HCT116 (cell line): ENCODE results near the gene CAMP. TPM values are rescaled to one million over a fixed set of nuclear protein-coding genes. Genes with fewer than 3 reads are reported as not detected.

Experiments used
- ATAC-seq: fragments of 200-7000 bp; cut with Tn5 transposase; 2 replicates; pipeline ENCODE4 v1.9.1; 2020; ENCODE audit warnings: mild to moderate bottlenecking, moderate library complexity
- BruUV-seq: library from RNA; stranded (reverse); fragments of 400-500 nt; replicated peaks from 2 replicates; lab custom pipeline; 2021; lab: Mats Ljungman, UMichigan
- CTCF ChIA-PET: fragments of 300-600 bp; sonication (Branson Sonifier 250); formaldehyde crosslinking; loops from one replicate; lab custom pipeline; 2021; ENCODE audit warnings: antibody characterized with exemption; lab: Charles Lee
- POLR2A ChIA-PET: fragments of 300-600, 350-600 bp; sonication (Branson Sonifier 250); formaldehyde crosslinking; loops from one replicate; lab custom pipeline; 2021; ENCODE audit warnings: antibody characterized with exemption; lab: Charles Lee
- RAD21 ChIA-PET, 2 experiments: fragments of 300-600 bp; sonication (Branson Sonifier 250); formaldehyde crosslinking; loops; one replicate each; lab custom pipeline; 2023; ENCODE audit warnings: low total read pairs in 2 of 2; ENCODE audit not compliant: uncharacterized antibody in 2 of 2, unreplicated experiment in 2 of 2, low non-redundant PET in 1 of 2; lab: Charles Lee
- DNase-seq: peaks from one replicate; pipeline ENCODE4 v3.0.0-alpha.2; 2010; ENCODE audit warnings: low read depth, low spot score
- H2AFZ ChIP-seq: fragments of 200-600 bp; shearing (Covaris generic), sonication (generic); 2 replicates; pipeline ENCODE4 v1.6.1; 2017; ENCODE audit warnings: low read depth, mixed run types, mixed read lengths, antibody characterized with exemption, low read length; ENCODE audit not compliant: poor library complexity, severe bottlenecking
- H3K27ac ChIP-seq: 2 replicates; pipeline ENCODE4 v1.5.1; 2012; ENCODE audit warnings: low read depth, low read length
- H3K27me3 ChIP-seq: fragments of 200-600 bp; sonication (generic); 2 replicates; pipeline ENCODE4 v1.6.1; 2016; ENCODE audit warnings: mixed run types, low read length, mixed read lengths; ENCODE audit not compliant: insufficient read depth
- H3K36me3 ChIP-seq, 2 experiments: fragments of 200-500 bp in 1 of 2; fragments of 200-600 bp in 1 of 2; sonication (Bioruptor generic) in 1 of 2; sonication (generic) in 1 of 2; 2 replicates each; pipeline versions ENCODE4 v1.5.1 to v1.6.1; 2014 to 2016; ENCODE audit warnings: low read length in 2 of 2, inconsistent platforms in 1 of 2, mixed read lengths in 1 of 2, mixed run types in 1 of 2; ENCODE audit not compliant: insufficient read depth in 2 of 2, control insufficient read depth in 1 of 2
- H3K4me1 ChIP-seq, 2 experiments: fragments of 200-600 bp in 1 of 2; sonication (generic) in 1 of 2; 2 replicates each; pipeline versions ENCODE4 v1.5.1 to v1.6.1; 2012 to 2017; ENCODE audit warnings: low read length in 2 of 2, inconsistent platforms in 1 of 2, mild to moderate bottlenecking in 1 of 2, mixed read lengths in 1 of 2, mixed run types in 1 of 2, moderate library complexity in 1 of 2; ENCODE audit not compliant: insufficient read depth in 2 of 2, control insufficient read depth in 1 of 2
- H3K4me2 ChIP-seq: fragments of 200-600 bp; sonication (generic); 2 replicates; pipeline ENCODE4 v1.6.1; 2017; ENCODE audit warnings: mixed run types, low read length, mixed read lengths
- H3K4me3 ChIP-seq, 2 experiments: fragments of 200-600 bp in 1 of 2; sonication (generic) in 1 of 2; replicated peaks in 1 of 2; 2 replicates each; pipeline ENCODE4 v1.5.1; 2011 to 2016; ENCODE audit warnings: low read length in 2 of 2, control low read depth in 1 of 2, low read depth in 1 of 2, mild to moderate bottlenecking in 1 of 2, mixed read lengths in 1 of 2, mixed run types in 1 of 2
- H3K79me2 ChIP-seq: fragments of 200-600 bp; sonication (generic); 2 replicates; pipeline ENCODE4 v1.6.1; 2017; ENCODE audit warnings: mild to moderate bottlenecking, mixed run types, low read length, moderate library complexity, mixed read lengths; ENCODE audit not compliant: insufficient read depth
- H3K9ac ChIP-seq: fragments of 200-600 bp; sonication (generic); 2 replicates; pipeline ENCODE4 v1.6.1; 2016; ENCODE audit warnings: low read length, mixed read lengths
- H3K9me2 ChIP-seq: fragments of 200-600 bp; sonication (generic), shearing (Covaris generic); 2 replicates; pipeline ENCODE4 v1.6.1; 2017; ENCODE audit warnings: mixed run types, mild to moderate bottlenecking, moderate library complexity; ENCODE audit not compliant: insufficient read depth
- H3K9me3 ChIP-seq, 2 experiments: fragments of 200-500 bp in 1 of 2; fragments of 200-600 bp in 1 of 2; sonication (Bioruptor generic) in 1 of 2; sonication (generic) in 1 of 2; 2 replicates each; pipeline ENCODE4 v1.6.1; 2014 to 2017; ENCODE audit warnings: low read length in 2 of 2, mixed read lengths in 2 of 2, inconsistent platforms in 1 of 2, low read depth in 1 of 2, mild to moderate bottlenecking in 1 of 2, mixed run types in 1 of 2, moderate library complexity in 1 of 2; ENCODE audit not compliant: control insufficient read depth in 1 of 2, insufficient read depth in 1 of 2
- H4K20me1 ChIP-seq: fragments of 200-600 bp; sonication (generic), shearing (Covaris generic); 2 replicates; pipeline ENCODE4 v1.6.1; 2017; ENCODE audit warnings: mixed run types, mild to moderate bottlenecking, moderate library complexity; ENCODE audit not compliant: insufficient read depth
- CBX3 ChIP-seq: IDR thresholded peaks from 2 replicates; pipeline ENCODE4 v1.6.1; 2012; ENCODE audit warnings: low read depth
- CEBPB ChIP-seq: IDR thresholded peaks from 2 replicates; pipeline ENCODE4 v1.6.1; 2012; ENCODE audit warnings: low read depth
- EGR1 ChIP-seq: IDR thresholded peaks from 2 replicates; pipeline ENCODE4 v1.6.1; 2012; ENCODE audit warnings: low read depth
- ELF1 ChIP-seq: IDR thresholded peaks from 2 replicates; pipeline ENCODE4 v1.6.1; 2012; ENCODE audit warnings: low read depth, borderline replicate concordance
- EZH2 ChIP-seq: fragments of 200-600 bp; sonication (generic); IDR thresholded peaks from 2 replicates; pipeline ENCODE4 v1.6.1; 2017; ENCODE audit warnings: antibody characterized with exemption, mixed run types
- EZH2phosphoT487 ChIP-seq: fragments of 200-600 bp; IDR thresholded peaks from 2 replicates; pipeline ENCODE4 v1.6.1; 2018; ENCODE audit warnings: antibody characterized with exemption, borderline replicate concordance
- FOSL1 ChIP-seq: IDR thresholded peaks from 2 replicates; pipeline ENCODE4 v1.6.1; 2012; ENCODE audit warnings: low read depth
- JUND ChIP-seq: IDR thresholded peaks from 2 replicates; pipeline ENCODE4 v1.6.1; 2012
- POLR2A ChIP-seq: IDR thresholded peaks from 2 replicates; pipeline ENCODE4 v1.7.0; 2011; ENCODE audit warnings: borderline replicate concordance; ENCODE audit not compliant: insufficient read depth, insufficient read length; ENCODE audit errors: extremely low read depth
- POLR2AphosphoS5 ChIP-seq: IDR thresholded peaks from 2 replicates; pipeline ENCODE4 v1.6.1; 2011; ENCODE audit warnings: mild to moderate bottlenecking, low read depth, low read length, moderate library complexity
- RAD21 ChIP-seq: IDR thresholded peaks from 2 replicates; pipeline ENCODE4 v1.6.1; 2012; ENCODE audit warnings: low read depth, mild to moderate bottlenecking
- SP1 ChIP-seq: IDR thresholded peaks from 2 replicates; pipeline ENCODE4 v1.6.1; 2012; ENCODE audit warnings: low read depth
- ZBTB33 ChIP-seq: IDR thresholded peaks from 2 replicates; pipeline ENCODE4 v1.6.1; 2011; ENCODE audit warnings: mild to moderate bottlenecking, low read length, moderate library complexity; ENCODE audit not compliant: insufficient replicate concordance; ENCODE audit errors: extremely low read depth
- ZFX ChIP-seq: fragments of 450-650 bp; IDR thresholded peaks from 2 replicates; pipeline ENCODE4 v1.6.1; 2017
- intact Hi-C: fragments of 100-400 bp; cut with micrococcal nuclease; formaldehyde crosslinking; loops from 2 replicates; pipeline ENCODE4 v1.10.0; 2022
- total RNA-seq: library from RNA; stranded (reverse); gene quantifications from one replicate; pipeline ENCODE4 v1.2.1, GENCODE V29; 2021; ENCODE audit not compliant: unreplicated experiment
- TF ChIP-seq, protein P1 (sequence below): IDR thresholded peaks from 2 replicates; pipeline ENCODE4 v1.6.1; 2012

The CAMP gene
- total RNA-seq, 1 experiment from 2014 or later, result not detected

GRCh38 chr3:48248095-48248850 lies 25.0 kb downstream of the CAMP start:
- ATAC-seq, result no peak
- no peak for DNase-seq
- Histone ChIP-seq H3K36me3 (peaks cover 14% of the 10 kb centered on the region in 2 experiments; a peak in 3 of 4 replicates), H4K20me1 (no peaks in the 10 kb centered on the region), H3K9me3 (no peaks in the 10 kb centered on the region), H3K27me3 (no peaks in the 10 kb centered on the region), H3K4me1 (peaks cover 0 to 2% of the 10 kb centered on the region in 2 experiments; a peak in 1 of 4 replicates), H3K4me3 (no peak overlapping the region), H3K9ac (no peak overlapping the region), H3K79me2 (peaks cover 41% of the 10 kb centered on the region), H3K9me2 (no peaks in the 10 kb centered on the region), H2AFZ (no peak overlapping the region), H3K4me2 (no peak overlapping the region), H3K27ac (no peak overlapping the region)
- intact Hi-C loops, result no loop called here
- ChIA-PET POLR2A (no interaction called here), CTCF (interaction anchor here (0.9 kb wide), 1 partner anchor 188 kb away, joined by 3 read pairs; no protein-coding TSS in a partner anchor), RAD21 (no interaction called here)
- TF ChIP-seq POLR2A, result no peak
- TF ChIP-seq FOSL1, result no peak
- no peak for TF ChIP-seq EZH2
- no peak for TF ChIP-seq CBX3
- TF ChIP-seq EZH2phosphoT487, result no peak
- TF ChIP-seq EGR1, result no peak
- TF ChIP-seq POLR2AphosphoS5, result no peak
- no peak for TF ChIP-seq ZBTB33
- TF ChIP-seq JUND, result no peak
- no peak for TF ChIP-seq ELF1
- TF ChIP-seq CEBPB, result no peak
- TF ChIP-seq, protein P1, sequence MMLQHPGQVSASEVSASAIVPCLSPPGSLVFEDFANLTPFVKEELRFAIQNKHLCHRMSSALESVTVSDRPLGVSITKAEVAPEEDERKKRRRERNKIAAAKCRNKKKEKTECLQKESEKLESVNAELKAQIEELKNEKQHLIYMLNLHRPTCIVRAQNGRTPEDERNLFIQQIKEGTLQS, result no peak
- TF ChIP-seq RAD21, result no peak
- TF ChIP-seq ZFX, result no peak
- no peak for TF ChIP-seq SP1
- BruUV-seq, result TSS peak; percentile 21
